SK-N-SH (cell line): ENCODE results near the gene IRAK1BP1. TPM values are rescaled to one million over a fixed set of nuclear protein-coding genes. Genes with fewer than 3 reads are reported as not detected.
"Not testable (repeated sequence)": the region's sequence is repeated elsewhere in the genome, so short reads cannot be mapped to it uniquely, and the experiment has no call there.

Experiments used
- CTCF ChIA-PET: fragments of 300-600, 350-600 bp; formaldehyde crosslinking; extraction: SDS; loops from one replicate; lab custom pipeline; 2021; lab: Yijun Ruan, JAX
- POLR2A ChIA-PET: fragments of 350-600 bp; sonication (Branson Sonifier 250); formaldehyde crosslinking; extraction: SDS; loops from one replicate; lab custom pipeline; 2020; ENCODE audit warnings: antibody characterized with exemption, inconsistent platforms; lab: Yijun Ruan, JAX
- DNase-seq: peaks from one replicate; pipeline ENCODE4 v3.0.0; 2012
- H2AFZ ChIP-seq: fragments of 200-600 bp; sonication (generic); 2 replicates; pipeline ENCODE4 v1.8.1; 2016; ENCODE audit warnings: antibody characterized with exemption, mild to moderate bottlenecking, low read depth
- H3F3A ChIP-seq: fragments of 200-600 bp; sonication (generic); replicated peaks from 2 replicates; pipeline ENCODE3; 2016; ENCODE audit warnings: antibody characterized with exemption, mild to moderate bottlenecking; ENCODE audit not compliant: insufficient read depth
- H3K27ac ChIP-seq, 2 experiments: fragments of 200-500 bp in 1 of 2; fragments of 200-600 bp in 1 of 2; sonication (Bioruptor generic) in 1 of 2; sonication (generic), shearing (Covaris generic) in 1 of 2; 2 replicates each; pipeline versions ENCODE4 v1.5.1 to v1.6.1; 2014 to 2016; ENCODE audit warnings: low read depth in 2 of 2, inconsistent platforms in 1 of 2, low read length in 1 of 2, mild to moderate bottlenecking in 1 of 2, mixed read lengths in 1 of 2
- H3K27me3 ChIP-seq: fragments of 200-600 bp; sonication (generic), shearing (Covaris generic); 2 replicates; pipeline ENCODE4 v1.6.1; 2016; ENCODE audit warnings: mixed run types; ENCODE audit not compliant: insufficient read depth
- H3K36me3 ChIP-seq, 2 experiments: fragments of 200-500 bp in 1 of 2; fragments of 200-600 bp in 1 of 2; sonication (Bioruptor generic) in 1 of 2; sonication (generic) in 1 of 2; replicated peaks in 1 of 2; 2 replicates each; pipeline versions ENCODE3 to v1.5.1; 2014 to 2016; ENCODE audit warnings: low read length in 1 of 2, mild to moderate bottlenecking in 1 of 2; ENCODE audit not compliant: insufficient read depth in 2 of 2, control insufficient read depth in 1 of 2
- H3K4me1 ChIP-seq, 2 experiments: fragments of 200-500 bp in 1 of 2; fragments of 200-600 bp in 1 of 2; sonication (Bioruptor generic) in 1 of 2; sonication (generic), shearing (Covaris generic) in 1 of 2; 2 replicates each; pipeline versions ENCODE4 v1.5.1 to v1.6.1; 2014 to 2016; ENCODE audit warnings: low read depth in 1 of 2, low read length in 1 of 2, mixed run types in 1 of 2; ENCODE audit not compliant: insufficient read depth in 2 of 2, control insufficient read depth in 1 of 2
- H3K4me2 ChIP-seq: fragments of 200-600 bp; sonication (generic), shearing (Covaris generic); 2 replicates; pipeline ENCODE4 v1.6.1; 2017; ENCODE audit warnings: mixed run types
- H3K4me3 ChIP-seq, 2 experiments: fragments of 200-500 bp in 1 of 2; fragments of 200-600 bp in 1 of 2; sonication (Bioruptor generic) in 1 of 2; sonication (generic), shearing (Covaris generic) in 1 of 2; 2 replicates each; pipeline versions ENCODE4 v1.5.1 to v1.8.1; 2014 to 2016; ENCODE audit warnings: low read depth in 2 of 2, inconsistent platforms in 1 of 2, low read length in 1 of 2, mild to moderate bottlenecking in 1 of 2, mixed read lengths in 1 of 2, moderate library complexity in 1 of 2
- H3K79me2 ChIP-seq: fragments of 200-600 bp; sonication (generic); 2 replicates; pipeline ENCODE4 v1.8.1; 2017; ENCODE audit warnings: mild to moderate bottlenecking; ENCODE audit not compliant: insufficient read depth
- H3K9ac ChIP-seq: fragments of 200-600 bp; sonication (generic); 2 replicates; pipeline ENCODE4 v1.6.1; 2017; ENCODE audit warnings: mixed run types
- H3K9me2 ChIP-seq: fragments of 200-600 bp; sonication (generic); 2 replicates; pipeline ENCODE4 v1.6.1; 2017; ENCODE audit warnings: mixed run types
- H3K9me3 ChIP-seq: fragments of 200-600 bp; sonication (generic); 2 replicates; pipeline ENCODE4 v1.6.1; 2017; ENCODE audit warnings: mixed run types, mild to moderate bottlenecking, moderate library complexity
- H4K20me1 ChIP-seq: fragments of 200-600 bp; sonication (generic); 2 replicates; pipeline ENCODE4 v1.6.1; 2017; ENCODE audit warnings: mild to moderate bottlenecking, mixed run types; ENCODE audit not compliant: insufficient read depth
- CHD2 ChIP-seq: fragments of 150-350 bp; IDR thresholded peaks from 2 replicates; pipeline ENCODE4 v1.6.1; 2018; ENCODE audit warnings: low read length; ENCODE audit not compliant: partially characterized antibody
- CTCF ChIP-seq: fragments of 200-600 bp; sonication (generic); IDR thresholded peaks from 2 replicates; pipeline ENCODE4 v1.6.1; 2017; ENCODE audit warnings: antibody characterized with exemption, mild to moderate bottlenecking, moderate library complexity
- ELF1 ChIP-seq: IDR thresholded peaks from 2 replicates; pipeline ENCODE4 v1.4.0; 2012
- FOXJ3 ChIP-seq: sonication (generic); formaldehyde crosslinking; IDR thresholded peaks from 2 replicates; pipeline ENCODE4 v1.5.1; 2020; ENCODE audit warnings: mild to moderate bottlenecking, missing genetic modification reagents
- GATA2 ChIP-seq: sonication (generic); formaldehyde crosslinking; IDR thresholded peaks from 2 replicates; pipeline ENCODE4 v1.5.0; 2020; ENCODE audit warnings: mild to moderate bottlenecking, missing genetic modification reagents
- IRF3 ChIP-seq: fragments of 150-350 bp; IDR thresholded peaks from 2 replicates; pipeline ENCODE4 v1.6.1; 2016; ENCODE audit warnings: mild to moderate bottlenecking, low read depth, low read length
- MAX ChIP-seq: IDR thresholded peaks from 2 replicates; pipeline ENCODE4 v1.4.0; 2012; ENCODE audit warnings: low read depth
- MEF2A ChIP-seq: IDR thresholded peaks from 2 replicates; pipeline ENCODE4 v1.4.0; 2012; ENCODE audit warnings: low read depth, borderline replicate concordance
- MXI1 ChIP-seq: IDR thresholded peaks from 2 replicates; pipeline ENCODE4 v1.6.1; 2012; ENCODE audit warnings: mild to moderate bottlenecking, low read depth, low read length, improper control_type of control experiment
- PBX3 ChIP-seq: IDR thresholded peaks from 2 replicates; pipeline ENCODE4; 2012
- POLR2AphosphoS5 ChIP-seq: IDR thresholded peaks from 2 replicates; pipeline ENCODE4 v1.6.1; 2012; ENCODE audit warnings: low read depth, low read length
- RFX5 ChIP-seq: IDR thresholded peaks from 2 replicates; pipeline ENCODE4 v1.6.1; 2012; ENCODE audit warnings: mild to moderate bottlenecking, improper control_type of control experiment, low read length
- SMC3 ChIP-seq: IDR thresholded peaks from 2 replicates; pipeline ENCODE4 v1.6.1; 2012; ENCODE audit warnings: low read depth, low read length, improper control_type of control experiment
- TCF12 ChIP-seq: IDR thresholded peaks from 2 replicates; pipeline ENCODE4 v1.4.0; 2012
- TEAD4 ChIP-seq: IDR thresholded peaks from 2 replicates; pipeline ENCODE4 v1.4.0; 2012; ENCODE audit warnings: mild to moderate bottlenecking, borderline replicate concordance; ENCODE audit not compliant: insufficient read depth
- USF1 ChIP-seq: IDR thresholded peaks from 2 replicates; pipeline ENCODE4 v1.4.0; 2012; ENCODE audit warnings: low read depth, borderline replicate concordance
- YY1 ChIP-seq: IDR thresholded peaks from 2 replicates; pipeline ENCODE4 v1.4.0; 2012; ENCODE audit warnings: low read depth, mild to moderate bottlenecking
- ZBTB33 ChIP-seq: IDR thresholded peaks from 2 replicates; pipeline ENCODE4 v1.4.0; 2012; ENCODE audit warnings: low read depth, borderline replicate concordance
- WGBS: methylation state at CpG from one replicate; pipeline ENCODE4 v1.1.6; 2017; ENCODE audit warnings: low lambda C conversion rate; 5-methylcytosine and 5-hydroxymethylcytosine counted together
- polyA plus RNA-seq, 3 experiments: library from polyadenylated mRNA; depleted of rRNA; stranded (reverse); fragments of >200 nt; gene quantifications; 2 replicates each; pipeline ENCODE4 v1.2.3, GENCODE V29; 2012

IRAK1BP1 gene
- polyA plus RNA-seq, 1 of the 3 experiments (the other 2 are of a cell fraction) = 1.8 TPM

- H3K27me3 ChIP-seq, DNase-seq, H3K79me2 ChIP-seq, POLR2A ChIA-PET, CTCF ChIA-PET, H2AFZ ChIP-seq, H4K20me1 ChIP-seq, H3F3A ChIP-seq, H3K4me1 ChIP-seq, H3K27ac ChIP-seq, H3K9me2 ChIP-seq, H3K9ac ChIP-seq, H3K4me3 ChIP-seq, H3K4me2 ChIP-seq, H3K9me3 ChIP-seq: not testable (repeated sequence)
- peaks cover 16 to 21% of the 10 kb centered on the region in 2 experiments for H3K36me3 ChIP-seq
- WGBS = 97% methylated on average over 5 of the region's 5 CpGs
Measured at GRCh38 chr6:78889901-78890300, 22.6 kb downstream of the IRAK1BP1 start.

- ChIA-PET POLR2A (no interaction called here), CTCF (no interaction called here)
- 87% methylated on average over 2 of the region's 2 CpGs for WGBS
Measured at GRCh38 chr6:78896227-78896626, 28.9 kb downstream of the IRAK1BP1 start.

GRCh38 chr6:78908621-78909020 lies 41.3 kb downstream of the IRAK1BP1 start:
- 91% methylated on average over 2 of the region's 2 CpGs for whole genome bisulfite sequencing
- no peak overlapping the region for H3K4me3 ChIP-seq
- TF ChIP-seq ELF1 = no peak
- no peak for TF ChIP-seq ZBTB33
- no peak for TF ChIP-seq PBX3
- no peak for TF ChIP-seq USF1
- TF ChIP-seq CTCF = no peak
- TF ChIP-seq SMC3 = no peak
- TF ChIP-seq MXI1 = no peak
- no peak for TF ChIP-seq MEF2A
- no peak for TF ChIP-seq TCF12

More at GRCh38 chr6:78896227-78896626, 28.9 kb downstream of the IRAK1BP1 start:
- no peak overlapping the region for H3K4me3 ChIP-seq
- no peak overlapping the region for H2AFZ ChIP-seq
- H3K9me3 ChIP-seq = peaks cover 6% of the 10 kb centered on the region; the same call in 1 of the 2 replicates
- no peak overlapping the region for H3K9ac ChIP-seq
- no peaks in the 10 kb centered on the region for H3F3A ChIP-seq
- H3K36me3 ChIP-seq = peaks cover 12 to 15% of the 10 kb centered on the region in 2 experiments
- no peak for DNase-seq
- H3K79me2 ChIP-seq = no peaks in the 10 kb centered on the region
- no peaks in the 10 kb centered on the region for H3K9me2 ChIP-seq
- H3K27me3 ChIP-seq = no peaks in the 10 kb centered on the region
- no peak overlapping the region for H3K4me2 ChIP-seq
- no peaks in the 10 kb centered on the region for H3K4me1 ChIP-seq
- TF ChIP-seq TCF12 (no peak), MAX (no peak), RFX5 (no peak), IRF3 (no peak), MXI1 (no peak), CHD2 (no peak), FOXJ3 (no peak), TEAD4 (no peak), GATA2 (CRISPR knock-in tag) (no peak), YY1 (no peak), POLR2AphosphoS5 (no peak)
- TF ChIP-seq, all 33 proteins: peak for 0
- Histone ChIP-seq H4K20me1 (no peaks in the 10 kb centered on the region), H3K27ac (no peak overlapping the region)

More at GRCh38 chr6:78908621-78909020, 41.3 kb downstream of the IRAK1BP1 start:
- Histone ChIP-seq H3F3A (peaks cover 5% of the 10 kb centered on the region), H3K4me2 (no peak overlapping the region), H3K27ac (no peak overlapping the region), H3K79me2 (no peaks in the 10 kb centered on the region), H3K36me3 (peaks cover 2 to 5% of the 10 kb centered on the region in 2 experiments), H3K9ac (no peak overlapping the region), H3K9me2 (no peaks in the 10 kb centered on the region), H4K20me1 (no peaks in the 10 kb centered on the region), H3K27me3 (no peaks in the 10 kb centered on the region), H2AFZ (no peak overlapping the region), H3K4me1 (no peaks in the 10 kb centered on the region), H3K9me3 (no peaks in the 10 kb centered on the region)
- ChIA-PET POLR2A (no interaction called here), CTCF (no interaction called here)
- DNase-seq = no peak
